ENCODE measurements around the gene L2HGDH.
A peak's percentile ranks its signal among the peaks of the same experiment; 100 is the strongest.

Gene L2HGDH

GRCh38 chr14:50303744-50304471, 8.1 kb downstream of the L2HGDH start:
- intact Hi-C loops (cut with DNase I): no loop called here
- peak in 3 of 10 donors; percentile 20 to 81 (median 23) for DNase-seq

GRCh38 chr14:50301914-50302313, 10.1 kb downstream of the L2HGDH start:
- DNase-seq: no peak
- intact Hi-C loops (cut with DNase I): no loop called here

- intact Hi-C loops (cut with DNase I): no loop called here
Observed at GRCh38 chr14:50299585-50299984, 12.4 kb downstream of the L2HGDH start.

GRCh38 chr14:50290306-50290705, 21.7 kb downstream of the L2HGDH start:
- intact Hi-C loops (cut with DNase I): no loop called here
- DNase-seq: no peak

More at GRCh38 chr14:50299585-50299984, 12.4 kb downstream of the L2HGDH start:
- no peak for DNase-seq

GRCh38 chr14:50288146-50288545, 23.9 kb downstream of the L2HGDH start:
- no peak for DNase-seq
- intact Hi-C loops (cut with DNase I): no loop called here

GRCh38 chr14:50285861-50286260, 26.2 kb downstream of the L2HGDH start:
- intact Hi-C loops (cut with DNase I): no loop called here

GRCh38 chr14:50272498-50272897, 39.5 kb downstream of the L2HGDH start:
- no peak for DNase-seq
- intact Hi-C loops (cut with DNase I): no loop called here

More at GRCh38 chr14:50285861-50286260, 26.2 kb downstream of the L2HGDH start:
- DNase-seq: no peak

- intact Hi-C loops (cut with DNase I): no loop called here
- DNase-seq: no peak
Observed at GRCh38 chr14:50270932-50271331, 41.1 kb downstream of the L2HGDH start.

- DNase-seq: no peak
- intact Hi-C loops (cut with DNase I): no loop called here
Observed at GRCh38 chr14:50265029-50265428, 47.0 kb downstream of the L2HGDH start.

- intact Hi-C loops (cut with DNase I): no loop called here
Observed at GRCh38 chr14:50263321-50263720, 48.7 kb downstream of the L2HGDH start.

GRCh38 chr14:50262865-50263264, 49.2 kb downstream of the L2HGDH start:
- intact Hi-C loops (cut with DNase I): no loop called here
- no peak for DNase-seq

More at GRCh38 chr14:50263321-50263720, 48.7 kb downstream of the L2HGDH start:
- DNase-seq: no peak

GRCh38 chr14:50260511-50260910, 51.5 kb downstream of the L2HGDH start:
- no peak for DNase-seq

GRCh38 chr14:50260072-50260471, 52.0 kb downstream of the L2HGDH start:
- DNase-seq: no peak
- intact Hi-C loops (cut with DNase I): no loop called here

More at GRCh38 chr14:50260511-50260910, 51.5 kb downstream of the L2HGDH start:
- intact Hi-C loops (cut with DNase I): no loop called here

- no peak for DNase-seq
- intact Hi-C loops (cut with DNase I): no loop called here
Observed at GRCh38 chr14:50257732-50258131, 54.3 kb downstream of the L2HGDH start.

- no peak for DNase-seq
- intact Hi-C loops (cut with DNase I): no loop called here
Observed at GRCh38 chr14:50254248-50254647, 57.8 kb downstream of the L2HGDH start.

- no peak for DNase-seq
- intact Hi-C loops (cut with DNase I): no loop called here
Observed at GRCh38 chr14:50249136-50249775, 62.8 kb downstream of the L2HGDH start.

- intact Hi-C loops (cut with DNase I): no loop called here
- no peak for DNase-seq
Observed at GRCh38 chr14:50247245-50247644, 64.8 kb downstream of the L2HGDH start.

- intact Hi-C loops (cut with DNase I): no loop called here
- DNase-seq: no peak
Observed at GRCh38 chr14:50242566-50243310, 69.3 kb downstream of the L2HGDH start.

GRCh38 chr14:50242096-50242495, 69.9 kb downstream of the L2HGDH start:
- DNase-seq: no peak
- intact Hi-C loops (cut with DNase I): no loop called here

GRCh38 chr14:50237427-50237826, 74.6 kb downstream of the L2HGDH start:
- no peak for DNase-seq
- intact Hi-C loops (cut with DNase I): loop anchor here (10.0 kb wide), 1 partner anchor 297 kb away; the partner anchor contains the start of gene MAP4K5

GRCh38 chr14:50233951-50234250, 78.1 kb downstream of the L2HGDH start:
- intact Hi-C loops (cut with DNase I): loop anchor here (5.0 to 10.0 kb wide), 3 partner anchors 117 to 372 kb away; partner anchors contain the start of genes MAP4K5 and VCPKMT
- DNase-seq: no peak
